Body of pancreas (tissue), 4 donors: ENCODE results near the gene SLC13A3.

Experiments
- POLR2A ChIP-seq, 3 donors: fragments of 450-650 bp; IDR thresholded peaks; one replicate each; pipeline ENCODE4 v1.6.1; 2016; ENCODE audit warnings: antibody characterized with exemption in 3 of 3, mild to moderate bottlenecking in 2 of 3
- TF ChIP-seq, protein P1 (sequence below), 7 experiments: fragments of 450-650 bp in 4 of 7; fragments of 200-600 bp in 3 of 7; sonication (generic) in 3 of 7; IDR thresholded peaks; one replicate each; pipeline ENCODE4 v1.5.1; 2016 to 2019; ENCODE audit warnings: antibody characterized with exemption in 7 of 7

- TF ChIP-seq, protein P1, sequence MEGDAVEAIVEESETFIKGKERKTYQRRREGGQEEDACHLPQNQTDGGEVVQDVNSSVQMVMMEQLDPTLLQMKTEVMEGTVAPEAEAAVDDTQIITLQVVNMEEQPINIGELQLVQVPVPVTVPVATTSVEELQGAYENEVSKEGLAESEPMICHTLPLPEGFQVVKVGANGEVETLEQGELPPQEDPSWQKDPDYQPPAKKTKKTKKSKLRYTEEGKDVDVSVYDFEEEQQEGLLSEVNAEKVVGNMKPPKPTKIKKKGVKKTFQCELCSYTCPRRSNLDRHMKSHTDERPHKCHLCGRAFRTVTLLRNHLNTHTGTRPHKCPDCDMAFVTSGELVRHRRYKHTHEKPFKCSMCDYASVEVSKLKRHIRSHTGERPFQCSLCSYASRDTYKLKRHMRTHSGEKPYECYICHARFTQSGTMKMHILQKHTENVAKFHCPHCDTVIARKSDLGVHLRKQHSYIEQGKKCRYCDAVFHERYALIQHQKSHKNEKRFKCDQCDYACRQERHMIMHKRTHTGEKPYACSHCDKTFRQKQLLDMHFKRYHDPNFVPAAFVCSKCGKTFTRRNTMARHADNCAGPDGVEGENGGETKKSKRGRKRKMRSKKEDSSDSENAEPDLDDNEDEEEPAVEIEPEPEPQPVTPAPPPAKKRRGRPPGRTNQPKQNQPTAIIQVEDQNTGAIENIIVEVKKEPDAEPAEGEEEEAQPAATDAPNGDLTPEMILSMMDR (IDR thresholded peaks at IDR 0.05) = no peak
- TF ChIP-seq POLR2A (IDR thresholded peaks at IDR 0.05) = no peak
Measured at GRCh38 chr20:46640536-46641311, 10.5 kb downstream of the SLC13A3 start.
